Caco-2 (cell line): ENCODE data around the gene TNFRSF6B. TPM values are rescaled to one million over a fixed set of nuclear protein-coding genes. Genes with fewer than 3 reads are reported as not detected.

ENCODE experiments used
- BruUV-seq: library from RNA; stranded (reverse); fragments of 400-500 nt; replicated peaks from 2 replicates; lab custom pipeline; 2021; lab: Mats Ljungman, UMichigan
- CTCF ChIA-PET: fragments of 300-600 bp; sonication (Branson Sonifier 250); formaldehyde crosslinking; loops from one replicate; lab custom pipeline; 2022; ENCODE audit warnings: antibody characterized with exemption; lab: Charles Lee
- POLR2A ChIA-PET: fragments of 300-600 bp; sonication (Branson Sonifier 250); formaldehyde crosslinking; loops from one replicate; lab custom pipeline; 2022; ENCODE audit warnings: antibody characterized with exemption; lab: Charles Lee
- DNase-seq, 2 experiments: peaks; one replicate each; pipeline versions ENCODE4 v3.0.0 to v3.0.0-alpha.2; 2020 to 2022
- H3K27me3 ChIP-seq: replicated peaks from 2 replicates; pipeline ENCODE4 v1.6.0; 2011; ENCODE audit warnings: low read length; ENCODE audit not compliant: control insufficient read depth, insufficient read depth
- H3K36me3 ChIP-seq: 2 replicates; pipeline ENCODE4 v1.5.1; 2011; ENCODE audit warnings: low read length; ENCODE audit not compliant: control insufficient read depth, insufficient read depth
- H3K4me1 ChIP-seq: fragments of 250-450 bp; sonication (Bioruptor Pico); 2 replicates; pipeline ENCODE4 v1.5.1; 2020; ENCODE audit warnings: mild to moderate bottlenecking
- H3K4me3 ChIP-seq: 2 replicates; pipeline ENCODE4 v1.5.1; 2011; ENCODE audit warnings: low read depth, mild to moderate bottlenecking, control low read depth, low read length
- H3K9me3 ChIP-seq: fragments of 250-450 bp; sonication (Bioruptor Pico); 2 replicates; pipeline ENCODE4 v1.5.1; 2020; ENCODE audit warnings: mild to moderate bottlenecking, moderate library complexity
- H3K27ac Mint-ChIP-seq: one replicate; pipeline ENCODE4 v1.8.0; 2022; ENCODE audit warnings: mixed read lengths; ENCODE audit not compliant: unreplicated experiment
- H3K27me3 Mint-ChIP-seq: one replicate; pipeline ENCODE4 v1.8.0; 2022; ENCODE audit warnings: mixed read lengths; ENCODE audit not compliant: insufficient read depth, unreplicated experiment
- H3K36me3 Mint-ChIP-seq: one replicate; pipeline ENCODE4 v1.8.0; 2022; ENCODE audit warnings: mild to moderate bottlenecking, mixed read lengths; ENCODE audit not compliant: insufficient read depth, unreplicated experiment
- H3K4me1 Mint-ChIP-seq: one replicate; pipeline ENCODE4 v1.8.0; 2022; ENCODE audit warnings: low read depth, mixed read lengths; ENCODE audit not compliant: unreplicated experiment
- H3K4me3 Mint-ChIP-seq: one replicate; pipeline ENCODE4 v1.8.0; 2022; ENCODE audit warnings: mild to moderate bottlenecking, moderate library complexity, mixed read lengths; ENCODE audit not compliant: unreplicated experiment
- H3K9me3 Mint-ChIP-seq: one replicate; pipeline ENCODE4 v1.8.0; 2022; ENCODE audit warnings: mixed read lengths; ENCODE audit not compliant: unreplicated experiment
- CTCF ChIP-seq, 2 experiments: fragments of 200-600 bp in 1 of 2; IDR thresholded peaks; 1 replicate in 1 of 2; 2 replicates in 1 of 2; pipeline versions ENCODE4 v1.5.1 to v1.8.0; 2011 to 2022; ENCODE audit warnings: antibody characterized with exemption in 1 of 2, control low read depth in 1 of 2, inconsistent platforms in 1 of 2, low read depth in 1 of 2, low read length in 1 of 2, mild to moderate bottlenecking in 1 of 2, moderate library complexity in 1 of 2; ENCODE audit not compliant: insufficient read depth in 1 of 2, severe bottlenecking in 1 of 2, unreplicated experiment in 1 of 2
- intact Hi-C: fragments of 100-400 bp; cut with micrococcal nuclease; formaldehyde crosslinking; loops from one replicate; pipeline ENCODE4 v1.10.0; 2022; ENCODE audit not compliant: unreplicated experiment
- total RNA-seq: library from RNA; stranded (reverse); gene quantifications from 2 replicates; pipeline ENCODE4 v1.2.3, GENCODE V29; 2022

Gene TNFRSF6B
- total RNA-seq, 1 experiment from 2014 or later, result not detected

GRCh38 chr20:63698739-63699465 is 2.5 kb downstream of the TNFRSF6B start:
- H3K9me3 Mint-ChIP-seq, result no peaks in the 10 kb centered on the region
- ChIA-PET CTCF (interaction anchor here (0.6 to 1.2 kb wide), 2 partner anchors 9 to 53 kb away, joined by 3 to 8 read pairs; partner anchors contain the start of genes ARFRP1 and ZGPAT), POLR2A (interaction anchor here (1.6 kb wide), 1 partner anchor 9 kb away, joined by 5 read pairs; the partner anchor contains the start of genes ARFRP1 and ZGPAT)
- peaks cover 3% of the 10 kb centered on the region; the same call in 1 of the 2 replicates for H3K9me3 ChIP-seq
- H3K4me3 Mint-ChIP-seq, result peak overlapping the region; percentile 11
- DNase-seq, result peak; percentile 41 to 67
- no peak for TF ChIP-seq CTCF (IDR thresholded peaks at IDR 0.05; ENCODE audit: insufficient read depth in 1 of 2, low read depth in 1 of 2, low read length in 1 of 2, severe bottlenecking in 1 of 2, unreplicated experiment in 1 of 2)
- no peaks in the 10 kb centered on the region for H3K27me3 ChIP-seq
- peak overlapping the region; percentile 30 for H3K27ac Mint-ChIP-seq
- peaks cover 2% of the 10 kb centered on the region for H3K27me3 Mint-ChIP-seq
- no peaks in the 10 kb centered on the region; the same call in 1 of the 2 replicates for H3K36me3 ChIP-seq
- no peak overlapping the region for H3K4me3 ChIP-seq
- H3K36me3 Mint-ChIP-seq, result peaks cover 100% of the 10 kb centered on the region
- peaks cover 26% of the 10 kb centered on the region for H3K4me1 ChIP-seq
- H3K4me1 Mint-ChIP-seq, result peaks cover 11% of the 10 kb centered on the region
- BruUV-seq, result no TSS peak
- intact Hi-C loops, result no loop called here

DNA sequence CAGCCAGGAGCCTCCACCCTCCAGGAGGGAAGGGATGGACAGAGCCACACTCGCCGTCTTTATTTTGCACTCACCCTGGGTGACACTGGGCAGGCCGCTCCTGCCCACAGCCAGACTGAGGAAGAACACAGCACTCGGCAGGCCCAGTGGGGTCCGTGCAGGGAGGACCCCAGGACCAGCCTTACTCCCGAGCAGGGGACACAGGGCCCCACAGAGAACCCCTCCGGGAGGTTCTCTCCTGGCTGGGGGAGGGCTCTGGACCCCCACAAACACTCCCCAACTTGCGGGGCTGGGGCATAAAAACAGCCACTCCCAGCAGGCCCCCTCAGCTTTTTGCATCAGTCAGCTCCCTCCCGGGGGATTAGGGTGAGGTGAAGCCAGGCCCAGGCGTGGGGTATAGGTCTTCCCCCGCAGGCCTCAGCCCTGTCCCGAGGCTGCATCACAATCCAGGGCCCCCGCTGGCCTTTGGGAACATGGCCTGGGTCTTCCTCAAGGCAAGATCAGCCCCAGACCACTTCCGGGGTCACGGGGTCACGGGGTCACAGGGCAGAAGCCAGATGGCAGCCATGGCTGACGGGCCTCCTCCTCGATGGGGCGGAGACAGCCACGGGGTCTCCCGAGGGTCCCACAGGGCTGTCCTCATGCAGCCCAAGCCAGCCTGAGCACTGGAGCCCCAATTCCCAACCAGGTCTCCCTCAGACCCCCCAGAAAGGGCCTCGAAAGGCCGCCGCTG is 3.2 kb downstream of the TNFRSF6B start:
- peak; percentile 51 to 71 for DNase-seq
- intact Hi-C loops, result no loop called here
- peak overlapping the region; percentile 30 for H3K27ac Mint-ChIP-seq
- no peak for TF ChIP-seq CTCF (IDR thresholded peaks at IDR 0.05; ENCODE audit: insufficient read depth in 1 of 2, low read depth in 1 of 2, low read length in 1 of 2, severe bottlenecking in 1 of 2, unreplicated experiment in 1 of 2)
- peaks cover 2% of the 10 kb centered on the region for H3K27me3 Mint-ChIP-seq
- Histone ChIP-seq H3K4me3 (no peak overlapping the region), H3K9me3 (no peaks in the 10 kb centered on the region), H3K4me1 (peaks cover 26% of the 10 kb centered on the region), H3K36me3 (no peaks in the 10 kb centered on the region; the same call in 1 of the 2 replicates), H3K27me3 (no peaks in the 10 kb centered on the region)
- H3K4me1 Mint-ChIP-seq, result peaks cover 11% of the 10 kb centered on the region
- H3K4me3 Mint-ChIP-seq, result no peak overlapping the region
- BruUV-seq, result TSS peak; percentile 48
- H3K9me3 Mint-ChIP-seq, result no peaks in the 10 kb centered on the region
- ChIA-PET CTCF (interaction anchor here (1.2 kb wide), 1 partner anchor 8 kb away, joined by 3 read pairs; the partner anchor contains the start of genes ARFRP1 and ZGPAT), POLR2A (interaction anchor here (1.6 kb wide), 1 partner anchor 8 kb away, joined by 5 read pairs; the partner anchor contains the start of genes ARFRP1 and ZGPAT)
- H3K36me3 Mint-ChIP-seq, result peaks cover 100% of the 10 kb centered on the region
